ENCODE data around the gene CARD14. TPM values are rescaled to one million over a fixed set of nuclear protein-coding genes. Genes with fewer than 3 reads are reported as not detected.

CARD14 gene
- total and polyA plus RNA-seq, 2 of the 13 experiments (the other 11 are each of a cell fraction or from before 2014, with no cell fraction given), result 0.11 TPM; not detected in 1

- peak; percentile 30; the same call in 1 of the 2 replicates for TF ChIP-seq USF2 (IDR thresholded peaks at IDR 0.05; ENCODE audit: low read depth, low read length)
- TF ChIP-seq USF2 (CRISPR knock-in tag; IDR thresholded peaks at IDR 0.05; ENCODE audit: borderline replicate concordance), result peak; percentile 57; the same call in 1 of the 2 replicates
- no peak for TF ChIP-seq PBX3 (CRISPR knock-in tag; IDR thresholded peaks at IDR 0.05; ENCODE audit: borderline replicate concordance)
- TF ChIP-seq REXO4 (CRISPR knock-in tag; IDR thresholded peaks at IDR 0.05; ENCODE audit: borderline replicate concordance), result no peak; the same call in 1 of the 2 replicates
- TF ChIP-seq TFDP2 (CRISPR knock-in tag; IDR thresholded peaks at IDR 0.05), result 0 out of 2 replicates have a peak, but pooled peaks have one; percentile 24
- TF ChIP-seq ZBTB26 (CRISPR knock-in tag; IDR thresholded peaks at IDR 0.05; ENCODE audit: borderline replicate concordance), result no peak
- TF ChIP-seq HDAC1 (CRISPR knock-in tag; IDR thresholded peaks at IDR 0.05), result peak; percentile 35; the same call in 1 of the 2 replicates
- TF ChIP-seq IRF1 (CRISPR knock-in tag; IDR thresholded peaks at IDR 0.05; ENCODE audit: low read depth), result 0 out of 2 replicates have a peak, but pooled peaks have one; percentile 18
- TF ChIP-seq ARID3A (IDR thresholded peaks at IDR 0.05; ENCODE audit: low read depth, low read length), result no peak
- no peak for TF ChIP-seq ZNF367 (CRISPR knock-in tag; IDR thresholded peaks at IDR 0.05; ENCODE audit: borderline replicate concordance)
- no peak for TF ChIP-seq TEF (CRISPR knock-in tag; IDR thresholded peaks at IDR 0.05)
- 0 out of 2 replicates have a peak, but pooled peaks have one; percentile 53 for TF ChIP-seq ZNF235 (CRISPR knock-in tag; IDR thresholded peaks at IDR 0.05; ENCODE audit: borderline replicate concordance)
- TF ChIP-seq AGO2 (optimal IDR thresholded peaks at IDR 0.05; ENCODE audit: low read depth, low read length), result no peak
- no peak for TF ChIP-seq ZNF747 (CRISPR knock-in tag; IDR thresholded peaks at IDR 0.05; ENCODE audit: borderline replicate concordance)
- no peak for TF ChIP-seq ZNF329 (CRISPR knock-in tag; IDR thresholded peaks at IDR 0.05; ENCODE audit: low read depth)
- TF ChIP-seq RELA (CRISPR knock-in tag; IDR thresholded peaks at IDR 0.05), result peak; percentile 53; the same call in 1 of the 2 replicates
- no peak for TF ChIP-seq ZNF75D (CRISPR knock-in tag; IDR thresholded peaks at IDR 0.05; ENCODE audit: borderline replicate concordance)
- TF ChIP-seq ONECUT2 (CRISPR knock-in tag; IDR thresholded peaks at IDR 0.05), result no peak
- TF ChIP-seq ZFP36 (IDR thresholded peaks at IDR 0.05; ENCODE audit: borderline replicate concordance, low read depth, low read length, partially characterized antibody), result no peak
Measured at GRCh38 chr17:80220054-80220735, 50.4 kb downstream of the CARD14 start, which contains the start of the genes SGSH and SLC26A11 (continued).
